ENCODE data around the gene PTPN3.
"Not testable (repeated sequence)": the region's sequence is repeated elsewhere in the genome, so short reads cannot be mapped to it uniquely, and the experiment has no call there.

The PTPN3 gene

GRCh38 chr9:109355564-109356297 is 142.4 kb downstream of the PTPN3 start:
- no peaks in the 10 kb centered on the region for H3K4me1 Mint-ChIP-seq (ENCODE audit: low read depth in 2 of 2)
- no peak overlapping the region for H3K27ac Mint-ChIP-seq
- no peaks in the 10 kb centered on the region for H3K9me3 Mint-ChIP-seq
- no peaks in the 10 kb centered on the region for H3K36me3 Mint-ChIP-seq (ENCODE audit: insufficient read depth)
- no peak overlapping the region for H3K4me3 Mint-ChIP-seq
- H3K27me3 Mint-ChIP-seq, result peaks cover 5 to 31% of the 10 kb centered on the region in 2 donors
- DNase-seq, result no peak
- ATAC-seq (replicated peaks), result no peak

DNA sequence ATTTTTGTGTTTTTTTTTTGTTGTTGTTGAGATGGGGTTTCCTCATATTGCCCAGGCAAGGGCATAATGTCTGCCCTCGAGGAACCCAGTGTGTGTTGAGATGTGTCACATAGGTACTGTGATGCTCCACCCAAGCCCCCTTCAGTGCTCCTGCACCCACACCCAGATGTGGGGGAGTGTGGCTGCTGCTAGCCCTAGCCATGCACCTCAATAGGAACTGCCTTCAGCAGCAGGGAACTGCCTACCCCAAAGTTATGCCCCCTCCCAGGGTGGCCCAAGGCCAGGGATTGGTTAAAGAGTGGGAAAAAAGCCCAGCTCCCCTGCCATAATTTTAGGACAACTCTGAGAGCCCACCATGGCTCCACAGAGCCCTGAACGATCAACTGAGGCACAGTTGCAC is 143.9 kb downstream of the PTPN3 start:
- Mint-ChIP-seq H3K4me1 (ENCODE audit: low read depth in 2 of 2) (no peaks in the 10 kb centered on the region), H3K4me3 (no peak overlapping the region), H3K27me3 (peaks cover 5 to 31% of the 10 kb centered on the region in 2 donors), H3K36me3 (ENCODE audit: insufficient read depth) (no peaks in the 10 kb centered on the region), H3K9me3 (no peaks in the 10 kb centered on the region), H3K27ac (no peak overlapping the region)
- DNase-seq, result no peak
- no peak for ATAC-seq (replicated peaks)

DNA sequence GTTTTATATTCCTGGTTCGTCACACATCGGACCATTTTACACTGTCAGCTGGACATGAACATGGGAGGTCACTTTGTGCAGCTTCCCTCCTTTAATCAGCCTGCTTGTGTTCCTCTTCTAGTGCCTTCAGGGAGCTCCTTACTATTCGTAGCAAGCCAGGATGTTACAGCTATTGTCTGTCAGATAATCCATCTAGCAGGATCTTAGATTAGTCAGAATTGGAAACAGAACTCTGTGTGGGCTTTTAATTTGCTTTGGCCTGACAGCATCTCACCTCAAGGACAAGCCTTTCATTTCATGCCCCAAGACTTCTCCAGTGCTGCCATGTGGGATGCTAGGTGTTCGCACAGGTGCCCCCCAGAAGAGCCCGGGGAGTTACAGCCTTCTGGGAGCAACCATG is 147.1 kb downstream of the PTPN3 start:
- Mint-ChIP-seq H3K27ac (no peak overlapping the region), H3K36me3 (ENCODE audit: insufficient read depth) (no peaks in the 10 kb centered on the region), H3K9me3 (no peaks in the 10 kb centered on the region), H3K27me3 (peaks cover 5 to 28% of the 10 kb centered on the region in 2 donors), H3K4me3 (no peak overlapping the region), H3K4me1 (ENCODE audit: low read depth in 2 of 2) (no peaks in the 10 kb centered on the region)
- DNase-seq (no peak), ATAC-seq (replicated peaks) (no peak)

- no peak for ATAC-seq (replicated peaks)
- no peak for DNase-seq
- H3K36me3 Mint-ChIP-seq (ENCODE audit: insufficient read depth), result no peaks in the 10 kb centered on the region
These were observed 148.7 kb downstream of the PTPN3 start for GRCh38 chr9:109349421-109349846.

GRCh38 chr9:109346904-109347303 is 151.2 kb downstream of the PTPN3 start:
- no peaks in the 10 kb centered on the region for H3K36me3 Mint-ChIP-seq (ENCODE audit: insufficient read depth)
- ATAC-seq (replicated peaks) (no peak), DNase-seq (no peak)
- H3K4me3 Mint-ChIP-seq, result no peak overlapping the region
- H3K9me3 Mint-ChIP-seq, result no peaks in the 10 kb centered on the region
- H3K27me3 Mint-ChIP-seq, result peaks cover 0 to 10% of the 10 kb centered on the region in 2 donors
- H3K4me1 Mint-ChIP-seq (ENCODE audit: low read depth in 2 of 2), result no peaks in the 10 kb centered on the region
- no peak overlapping the region for H3K27ac Mint-ChIP-seq

More at GRCh38 chr9:109349421-109349846, 148.7 kb downstream of the PTPN3 start:
- peaks cover 2 to 12% of the 10 kb centered on the region in 2 donors for H3K27me3 Mint-ChIP-seq
- no peaks in the 10 kb centered on the region for H3K9me3 Mint-ChIP-seq
- no peak overlapping the region for H3K27ac Mint-ChIP-seq
- no peak overlapping the region for H3K4me3 Mint-ChIP-seq
- no peaks in the 10 kb centered on the region for H3K4me1 Mint-ChIP-seq (ENCODE audit: low read depth in 2 of 2)

GRCh38 chr9:109344866-109345265 is 153.2 kb downstream of the PTPN3 start:
- Mint-ChIP-seq H3K4me1 (ENCODE audit: low read depth in 2 of 2) (no peaks in the 10 kb centered on the region), H3K36me3 (ENCODE audit: insufficient read depth) (no peaks in the 10 kb centered on the region), H3K4me3 (no peak overlapping the region), H3K27ac (no peak overlapping the region), H3K9me3 (no peaks in the 10 kb centered on the region), H3K27me3 (peaks cover 0 to 10% of the 10 kb centered on the region in 2 donors)
- no peak for ATAC-seq (replicated peaks)
- DNase-seq, result no peak

DNA sequence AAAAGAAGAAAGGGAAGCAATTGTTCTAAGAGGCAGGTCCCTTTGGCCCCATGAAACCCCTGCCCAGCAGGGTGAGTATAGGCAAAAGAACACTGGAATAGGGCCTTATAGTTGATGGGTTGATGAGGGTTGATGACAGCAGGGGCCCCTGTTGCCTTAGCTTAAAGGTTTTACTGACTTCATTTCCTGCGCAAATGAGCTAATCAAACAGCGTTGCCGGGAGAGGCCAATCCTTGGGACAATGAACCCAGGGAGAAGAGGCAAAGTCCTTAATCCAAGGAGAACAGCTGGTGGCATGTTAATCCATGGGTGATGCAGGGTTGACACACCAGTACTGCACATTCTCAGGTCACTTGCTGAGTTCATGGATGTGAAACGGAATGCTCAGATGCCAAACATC is 155.2 kb downstream of the PTPN3 start:
- no peaks in the 10 kb centered on the region for H3K9me3 Mint-ChIP-seq
- no peak for ATAC-seq (replicated peaks)

DNA sequence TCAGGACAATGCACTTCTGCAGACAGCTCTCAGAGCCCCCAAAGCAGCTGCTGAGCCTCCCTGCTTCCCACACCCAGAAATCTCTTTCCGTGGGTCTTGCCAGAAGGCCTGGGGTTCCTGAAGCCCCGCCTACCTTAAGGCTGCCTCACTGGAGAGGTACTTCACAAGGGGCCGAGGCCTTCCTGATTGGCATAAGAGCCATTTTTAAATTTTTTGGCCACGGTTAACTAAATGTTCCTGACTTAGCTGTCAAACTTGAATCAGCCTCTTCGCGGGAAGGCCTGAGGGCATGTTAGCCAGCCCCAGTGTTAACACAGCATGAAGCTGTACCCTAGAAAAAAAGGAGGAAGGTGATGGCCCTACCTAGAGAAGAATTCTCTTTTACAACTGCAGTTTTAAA is 156.5 kb downstream of the PTPN3 start:
- Mint-ChIP-seq H3K36me3 (ENCODE audit: insufficient read depth) (no peaks in the 10 kb centered on the region), H3K27ac (no peak overlapping the region), H3K27me3 (peaks cover 0 to 10% of the 10 kb centered on the region in 2 donors), H3K4me3 (no peak overlapping the region), H3K9me3 (no peaks in the 10 kb centered on the region), H3K4me1 (ENCODE audit: low read depth in 2 of 2) (no peaks in the 10 kb centered on the region)
- ATAC-seq (replicated peaks) (no peak), DNase-seq (no peak)

More for the DNA sequence above, 155.2 kb downstream of the PTPN3 start:
- Mint-ChIP-seq H3K4me3 (no peak overlapping the region), H3K27ac (no peak overlapping the region), H3K27me3 (peaks cover 0 to 10% of the 10 kb centered on the region in 2 donors), H3K4me1 (ENCODE audit: low read depth in 2 of 2) (no peaks in the 10 kb centered on the region), H3K36me3 (ENCODE audit: insufficient read depth) (no peaks in the 10 kb centered on the region)
- DNase-seq, result no peak

- H3K27ac Mint-ChIP-seq; H3K4me3 Mint-ChIP-seq; ATAC-seq (replicated peaks); H3K36me3 Mint-ChIP-seq (ENCODE audit: insufficient read depth); H3K4me1 Mint-ChIP-seq (ENCODE audit: low read depth in 2 of 2); H3K9me3 Mint-ChIP-seq; H3K27me3 Mint-ChIP-seq; DNase-seq: not testable (repeated sequence)
These were observed 157.1 kb downstream of the PTPN3 start for GRCh38 chr9:109340979-109341378.

- no peaks in the 10 kb centered on the region for H3K9me3 Mint-ChIP-seq
- H3K27me3 Mint-ChIP-seq, result peaks cover 6 to 9% of the 10 kb centered on the region in 2 donors
- no peak overlapping the region for H3K27ac Mint-ChIP-seq
- no peak overlapping the region for H3K4me3 Mint-ChIP-seq
- no peak for DNase-seq
- H3K36me3 Mint-ChIP-seq (ENCODE audit: insufficient read depth), result no peaks in the 10 kb centered on the region
- ATAC-seq (replicated peaks), result no peak
- H3K4me1 Mint-ChIP-seq (ENCODE audit: low read depth in 2 of 2), result no peaks in the 10 kb centered on the region
These were observed 161.7 kb downstream of the PTPN3 start for GRCh38 chr9:109336409-109336808.

DNA sequence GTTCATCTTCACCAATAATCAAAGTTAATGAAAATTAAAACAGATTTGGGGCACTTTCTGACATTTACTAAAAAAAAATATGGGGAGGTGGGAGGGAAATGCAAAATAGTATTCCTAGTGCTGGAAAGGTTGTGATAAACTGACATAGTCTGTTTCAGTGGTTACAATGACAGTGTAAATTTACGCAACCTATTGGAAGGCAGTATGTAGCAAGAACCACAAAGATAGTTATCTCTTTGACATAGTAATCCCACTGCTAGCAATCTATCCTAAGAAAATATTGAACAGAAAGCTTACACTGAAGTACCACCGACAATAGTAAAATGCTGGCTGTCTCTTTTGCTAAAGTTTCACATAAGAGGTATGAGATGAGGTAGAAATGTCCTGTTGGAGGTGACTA is 162.2 kb downstream of the PTPN3 start:
- Mint-ChIP-seq H3K4me1 (ENCODE audit: low read depth in 2 of 2) (no peaks in the 10 kb centered on the region), H3K4me3 (no peak overlapping the region), H3K27ac (no peak overlapping the region), H3K9me3 (no peaks in the 10 kb centered on the region), H3K27me3 (peaks cover 6 to 9% of the 10 kb centered on the region in 2 donors), H3K36me3 (ENCODE audit: insufficient read depth) (no peaks in the 10 kb centered on the region)
- ATAC-seq (replicated peaks), result no peak
- DNase-seq, result no peak

DNA sequence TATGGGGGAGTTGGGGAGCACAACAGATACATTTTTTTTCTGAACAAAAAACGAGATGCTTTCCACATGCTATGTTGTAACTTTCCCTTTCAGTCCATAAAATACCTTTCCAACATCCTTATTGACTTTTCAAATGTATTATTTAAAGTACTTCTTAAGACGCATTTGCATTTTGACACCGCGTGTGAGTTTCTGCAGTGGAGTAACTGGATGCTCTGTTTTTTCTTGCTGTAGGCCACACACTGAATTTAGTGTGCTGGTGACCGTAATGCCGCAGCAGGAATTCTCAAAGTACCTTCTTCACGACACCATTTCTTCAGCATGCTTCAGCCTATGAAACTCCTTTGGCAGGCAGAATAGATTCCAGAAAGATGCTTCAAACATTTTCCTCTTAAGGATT is 163.0 kb downstream of the PTPN3 start:
- no peaks in the 10 kb centered on the region for H3K4me1 Mint-ChIP-seq (ENCODE audit: low read depth in 2 of 2)
- peaks cover 6 to 9% of the 10 kb centered on the region in 2 donors for H3K27me3 Mint-ChIP-seq

GRCh38 chr9:109331353-109331752 is 166.8 kb downstream of the PTPN3 start:
- Mint-ChIP-seq H3K36me3 (ENCODE audit: insufficient read depth) (no peaks in the 10 kb centered on the region), H3K27me3 (peaks cover 15 to 36% of the 10 kb centered on the region in 2 donors), H3K4me3 (no peak overlapping the region), H3K9me3 (no peaks in the 10 kb centered on the region), H3K27ac (no peak overlapping the region), H3K4me1 (ENCODE audit: low read depth in 2 of 2) (no peaks in the 10 kb centered on the region)
- ATAC-seq (replicated peaks) (no peak), DNase-seq (no peak)

More for the DNA sequence above, 163.0 kb downstream of the PTPN3 start:
- DNase-seq, result no peak
- Mint-ChIP-seq H3K4me3 (no peak overlapping the region), H3K9me3 (no peaks in the 10 kb centered on the region), H3K36me3 (ENCODE audit: insufficient read depth) (no peaks in the 10 kb centered on the region), H3K27ac (no peak overlapping the region)
- ATAC-seq (replicated peaks), result no peak

GRCh38 chr9:109329638-109330258 is 168.4 kb downstream of the PTPN3 start:
- DNase-seq (no peak), ATAC-seq (replicated peaks) (no peak)
- no peak overlapping the region for H3K27ac Mint-ChIP-seq
- peaks cover 20 to 46% of the 10 kb centered on the region in 2 donors for H3K27me3 Mint-ChIP-seq
- H3K4me1 Mint-ChIP-seq (ENCODE audit: low read depth in 2 of 2), result no peaks in the 10 kb centered on the region
- no peaks in the 10 kb centered on the region for H3K36me3 Mint-ChIP-seq (ENCODE audit: insufficient read depth)
- no peak overlapping the region for H3K4me3 Mint-ChIP-seq
- H3K9me3 Mint-ChIP-seq, result no peaks in the 10 kb centered on the region
